C4-2B (cell line): ENCODE results near the gene RNF224.

Source experiments
- ZFX ChIP-seq: fragments of 450-650 bp; IDR thresholded peaks from 2 replicates; pipeline ENCODE4 v1.6.1; 2017
- TF ChIP-seq, protein P1 (sequence below): fragments of 450-650 bp; conservative IDR thresholded peaks from 2 replicates; pipeline ENCODE4 v1.5.1; 2017; ENCODE audit warnings: mild to moderate bottlenecking

GRCh38 chr9:137212520-137212919 lies 14.8 kb upstream of the RNF224 start:
- TF ChIP-seq, protein P1, sequence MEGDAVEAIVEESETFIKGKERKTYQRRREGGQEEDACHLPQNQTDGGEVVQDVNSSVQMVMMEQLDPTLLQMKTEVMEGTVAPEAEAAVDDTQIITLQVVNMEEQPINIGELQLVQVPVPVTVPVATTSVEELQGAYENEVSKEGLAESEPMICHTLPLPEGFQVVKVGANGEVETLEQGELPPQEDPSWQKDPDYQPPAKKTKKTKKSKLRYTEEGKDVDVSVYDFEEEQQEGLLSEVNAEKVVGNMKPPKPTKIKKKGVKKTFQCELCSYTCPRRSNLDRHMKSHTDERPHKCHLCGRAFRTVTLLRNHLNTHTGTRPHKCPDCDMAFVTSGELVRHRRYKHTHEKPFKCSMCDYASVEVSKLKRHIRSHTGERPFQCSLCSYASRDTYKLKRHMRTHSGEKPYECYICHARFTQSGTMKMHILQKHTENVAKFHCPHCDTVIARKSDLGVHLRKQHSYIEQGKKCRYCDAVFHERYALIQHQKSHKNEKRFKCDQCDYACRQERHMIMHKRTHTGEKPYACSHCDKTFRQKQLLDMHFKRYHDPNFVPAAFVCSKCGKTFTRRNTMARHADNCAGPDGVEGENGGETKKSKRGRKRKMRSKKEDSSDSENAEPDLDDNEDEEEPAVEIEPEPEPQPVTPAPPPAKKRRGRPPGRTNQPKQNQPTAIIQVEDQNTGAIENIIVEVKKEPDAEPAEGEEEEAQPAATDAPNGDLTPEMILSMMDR, result no peak
- TF ChIP-seq ZFX, result no peak
